GM19452 (cell line): Measurements from ENCODE around the gene GATA2.

ENCODE experiments used
- ATAC-seq: cut with Tn5 transposase; IDR thresholded peaks from one replicate; pipeline ENCODE4 v1.9.1; 2021; ENCODE audit not compliant: unreplicated experiment

Gene GATA2

DNA sequence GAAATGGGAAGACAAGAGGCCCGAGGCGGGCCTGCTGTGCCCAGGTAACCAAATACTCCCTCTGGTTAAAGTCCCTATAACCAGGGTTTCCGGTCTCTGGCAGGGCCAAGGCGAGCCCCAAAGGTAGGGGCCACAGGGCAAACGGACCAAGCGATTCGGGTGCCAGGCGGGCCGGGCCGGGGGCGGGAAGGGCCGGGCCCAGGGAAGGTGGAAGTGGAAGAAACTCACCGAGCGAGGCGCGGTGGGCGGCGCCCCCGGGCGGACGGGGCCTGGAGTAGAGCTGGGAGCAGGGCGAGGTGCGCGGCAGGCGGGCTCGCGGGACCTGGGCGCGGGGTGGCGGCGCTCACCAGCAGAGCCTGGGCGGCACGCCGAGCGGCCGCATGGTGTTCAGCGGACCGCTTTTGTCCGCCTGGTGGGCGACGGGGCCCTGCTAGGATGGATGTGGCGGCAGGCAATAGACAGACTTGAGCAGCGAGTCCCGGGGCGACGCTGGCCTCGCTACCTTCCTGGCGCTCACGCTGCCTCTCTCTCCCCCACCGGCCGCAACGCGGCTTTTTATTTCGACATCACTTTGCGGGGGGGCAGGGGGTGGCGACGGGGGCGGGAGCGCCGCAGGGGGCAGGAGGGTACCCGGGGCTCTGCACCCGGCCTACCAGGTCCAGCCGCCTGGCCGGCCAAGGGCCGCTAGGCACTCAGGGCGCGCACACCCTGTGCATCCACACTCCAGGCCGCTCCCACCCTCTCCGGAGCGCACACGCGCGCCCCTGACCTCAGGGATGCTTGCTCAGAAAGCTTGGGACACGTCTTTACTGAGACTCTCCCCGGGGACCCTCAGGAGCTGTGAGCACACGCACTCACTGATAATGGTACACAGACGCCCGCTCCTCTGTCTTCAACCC lies at the start of gene GATA2:
Gene GATA2, minus strand, starts transcription at position 531 of the 899 bp plus-strand sequence. CDS start 6,170 bp downstream, outside the sequence.
- ATAC-seq, result no peak

DNA sequence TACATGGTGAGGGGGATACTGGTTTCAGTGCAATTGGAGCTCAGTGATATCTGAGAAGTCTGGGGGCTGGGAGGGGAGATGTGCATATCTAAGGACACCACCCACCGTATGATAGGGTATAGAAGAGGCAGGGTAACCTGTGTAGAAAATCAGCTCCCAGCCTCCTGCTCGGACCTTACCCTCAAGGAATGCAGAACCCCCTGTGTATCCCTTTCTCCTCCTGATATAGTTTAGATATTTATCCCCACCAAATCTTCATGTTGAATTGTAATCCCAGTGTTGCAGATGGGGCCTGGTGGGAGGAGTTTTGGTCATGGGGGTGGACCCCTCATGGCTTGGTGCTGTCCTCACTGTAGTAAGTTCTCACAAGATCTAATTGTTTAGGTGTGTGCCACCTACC lies 48.2 kb upstream of the GATA2 start:
- no peak for ATAC-seq

DNA sequence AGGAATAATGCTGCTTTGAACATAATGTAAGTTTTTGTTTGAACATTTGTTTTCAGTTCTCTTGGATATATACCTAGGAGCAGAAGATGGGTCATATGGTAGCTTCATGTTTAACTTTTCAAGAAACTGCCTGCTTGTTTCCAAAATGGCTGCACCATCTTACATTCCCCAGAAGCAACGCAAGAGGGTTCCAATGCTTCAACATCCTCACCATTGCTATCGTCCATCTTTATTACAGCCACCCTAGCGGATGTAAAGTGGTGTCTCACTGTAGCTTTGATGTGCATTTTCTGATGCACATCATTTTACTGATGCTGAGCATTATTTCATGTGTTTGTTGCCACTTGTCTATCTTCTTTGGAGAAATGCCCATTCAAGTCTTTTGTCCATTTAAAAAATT lies 46.4 kb upstream of the GATA2 start:
- ATAC-seq, result no peak

DNA sequence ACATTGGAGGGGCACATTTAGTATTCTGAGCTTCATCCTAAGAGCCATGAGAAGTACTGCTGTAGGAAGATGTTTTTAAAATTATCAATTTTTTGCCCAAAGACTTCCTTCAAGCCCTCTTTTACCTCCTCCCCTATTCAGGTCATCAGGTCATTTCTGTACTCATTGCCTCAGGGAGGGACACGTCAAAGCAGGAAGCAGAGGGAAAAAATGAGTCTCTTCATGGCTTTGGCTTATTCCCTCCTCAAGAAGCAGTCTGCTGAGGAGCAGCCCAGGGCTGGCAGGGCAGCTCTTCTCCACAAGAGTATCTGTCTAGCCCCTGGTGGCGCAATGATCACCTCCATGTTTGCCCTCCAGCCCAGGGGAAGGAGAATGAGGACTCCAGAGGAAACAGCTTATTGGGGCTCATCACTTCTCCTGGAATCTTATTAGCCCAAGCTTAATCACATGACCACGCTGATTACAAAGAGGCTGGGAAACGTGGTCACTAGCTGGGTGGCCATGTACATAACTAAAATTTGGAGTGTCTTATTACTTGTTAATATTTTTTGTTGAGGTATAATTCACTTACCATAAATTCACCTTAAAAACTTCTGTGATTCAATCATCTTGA lies 44.2 kb upstream of the GATA2 start:
- ATAC-seq, result no peak

DNA sequence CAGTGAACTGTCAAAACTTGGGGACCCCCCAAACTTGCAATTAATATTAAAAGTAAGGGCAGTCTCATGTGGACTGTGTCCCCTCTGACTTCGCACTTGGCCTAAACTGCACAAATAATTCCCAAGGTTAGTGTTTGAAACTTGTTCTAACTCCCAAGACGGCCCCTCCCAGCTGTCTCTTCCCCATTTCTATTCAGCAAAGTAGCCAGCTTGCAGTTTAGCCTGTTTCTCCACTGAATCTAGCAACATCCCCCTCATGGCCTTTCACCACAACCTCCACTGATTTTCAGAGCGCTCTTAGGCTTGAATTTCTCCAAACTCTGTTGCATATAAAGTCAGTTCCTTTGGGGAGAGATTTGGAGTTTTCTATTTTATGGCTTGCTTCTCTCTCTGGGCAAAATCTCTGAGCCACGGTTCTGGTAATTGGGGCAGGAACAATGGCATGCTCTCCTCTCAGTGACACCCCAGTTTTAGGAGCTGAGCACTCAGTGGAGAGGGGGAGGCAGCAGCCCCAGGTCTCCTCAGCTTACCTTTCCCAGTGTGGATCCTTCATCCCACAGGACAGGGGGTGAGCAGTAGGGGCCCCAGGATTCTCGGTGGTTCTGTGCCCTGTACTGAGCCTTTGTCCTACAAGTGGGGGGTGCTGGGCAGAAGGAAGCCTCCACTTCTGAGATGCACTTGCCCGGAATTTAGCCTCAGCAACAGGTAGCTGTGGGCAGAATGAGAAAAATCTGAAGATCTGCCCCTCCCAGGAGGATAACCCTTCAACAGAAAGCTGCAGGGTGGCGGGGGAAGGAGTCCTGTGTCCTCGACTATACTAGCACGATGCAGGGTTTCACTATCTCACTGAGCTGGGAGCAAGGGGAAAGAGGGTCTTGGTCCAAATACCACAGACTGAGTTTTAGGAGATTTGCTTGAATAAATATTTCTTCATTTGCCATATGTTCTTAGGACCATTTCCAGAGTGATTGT lies 39.3 kb upstream of the GATA2 start:
- no peak for ATAC-seq

DNA sequence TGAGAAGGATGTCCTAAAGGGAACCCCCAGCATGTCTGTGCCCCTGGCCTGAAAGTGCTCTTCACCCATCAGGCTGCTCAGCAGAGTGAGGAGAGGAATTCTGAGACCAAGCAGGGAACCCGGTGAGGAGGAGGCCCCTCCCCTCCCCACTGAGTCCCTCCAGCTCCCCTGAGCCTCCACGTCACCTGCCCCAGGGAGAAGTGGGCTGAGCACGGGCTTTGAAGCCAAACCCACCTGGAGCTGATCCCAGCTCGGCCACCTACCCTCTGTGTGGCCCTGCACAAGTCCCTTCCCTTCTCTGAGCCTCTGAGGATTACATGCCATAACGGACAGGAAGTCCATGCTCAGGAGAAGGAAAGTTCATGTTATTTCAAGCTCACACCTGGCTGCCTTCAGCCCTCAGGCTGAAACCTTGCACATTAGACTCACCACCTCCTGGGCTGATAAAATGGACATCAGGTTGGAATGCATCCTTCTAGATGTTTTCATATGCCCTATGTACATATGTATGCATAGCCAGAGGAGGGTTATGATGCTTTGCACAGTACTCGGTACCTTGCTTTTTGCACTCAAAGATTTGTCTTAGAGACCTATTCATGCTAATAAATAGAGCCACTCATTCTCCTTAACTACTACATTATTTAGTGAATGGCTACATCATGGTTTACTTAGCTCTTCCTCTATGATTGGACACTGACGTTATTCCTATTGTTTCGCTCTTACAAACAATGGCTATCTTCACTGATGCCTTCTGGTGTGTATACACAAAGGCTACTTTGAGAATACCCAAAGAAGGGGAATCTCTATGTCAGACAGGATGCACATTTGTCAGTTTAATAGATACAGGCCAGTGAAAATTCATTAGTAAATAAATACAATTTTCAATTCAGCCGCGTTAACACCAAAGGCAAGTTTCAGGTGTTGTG lies 31.6 kb upstream of the GATA2 start:
- ATAC-seq, result no peak

DNA sequence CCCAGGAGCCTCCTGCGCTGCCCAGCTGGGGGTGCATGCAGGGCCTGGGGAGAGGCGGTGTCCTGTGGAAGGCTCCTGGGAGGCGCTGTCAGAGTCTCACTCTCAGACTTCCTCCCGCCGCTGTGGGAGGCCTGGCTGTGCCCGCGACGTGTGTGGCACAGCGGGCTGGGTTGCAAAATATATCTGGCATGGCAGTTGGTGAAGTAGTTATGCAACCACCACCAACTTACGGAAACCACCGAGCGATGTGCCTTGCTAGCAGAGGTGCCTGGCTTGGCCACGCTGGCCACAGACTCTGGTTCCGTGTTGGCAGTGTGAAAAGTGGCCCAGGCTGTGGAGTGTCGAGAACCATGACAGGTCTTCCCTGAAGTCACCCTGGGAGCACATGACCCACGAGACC lies 30.6 kb upstream of the GATA2 start:
- no peak for ATAC-seq

DNA sequence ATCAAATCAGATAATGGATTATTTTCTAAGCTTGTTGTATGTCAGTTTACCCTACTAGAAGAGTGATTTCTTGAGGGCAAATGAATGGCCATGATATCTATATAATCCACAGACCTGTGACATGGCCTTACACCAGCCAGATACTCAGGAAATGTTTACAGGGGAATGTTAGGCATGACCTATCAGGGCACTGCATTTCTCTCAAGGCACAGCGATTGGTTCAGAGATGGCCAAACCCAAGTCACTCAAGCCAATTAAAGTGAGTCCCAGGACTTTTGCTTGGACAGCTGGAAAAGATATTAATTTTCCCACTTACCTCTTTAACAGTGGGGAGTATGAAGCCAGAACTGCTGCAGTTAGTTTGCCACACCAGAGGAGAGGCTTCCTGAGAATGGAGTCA lies 28.7 kb upstream of the GATA2 start:
- no peak for ATAC-seq

DNA sequence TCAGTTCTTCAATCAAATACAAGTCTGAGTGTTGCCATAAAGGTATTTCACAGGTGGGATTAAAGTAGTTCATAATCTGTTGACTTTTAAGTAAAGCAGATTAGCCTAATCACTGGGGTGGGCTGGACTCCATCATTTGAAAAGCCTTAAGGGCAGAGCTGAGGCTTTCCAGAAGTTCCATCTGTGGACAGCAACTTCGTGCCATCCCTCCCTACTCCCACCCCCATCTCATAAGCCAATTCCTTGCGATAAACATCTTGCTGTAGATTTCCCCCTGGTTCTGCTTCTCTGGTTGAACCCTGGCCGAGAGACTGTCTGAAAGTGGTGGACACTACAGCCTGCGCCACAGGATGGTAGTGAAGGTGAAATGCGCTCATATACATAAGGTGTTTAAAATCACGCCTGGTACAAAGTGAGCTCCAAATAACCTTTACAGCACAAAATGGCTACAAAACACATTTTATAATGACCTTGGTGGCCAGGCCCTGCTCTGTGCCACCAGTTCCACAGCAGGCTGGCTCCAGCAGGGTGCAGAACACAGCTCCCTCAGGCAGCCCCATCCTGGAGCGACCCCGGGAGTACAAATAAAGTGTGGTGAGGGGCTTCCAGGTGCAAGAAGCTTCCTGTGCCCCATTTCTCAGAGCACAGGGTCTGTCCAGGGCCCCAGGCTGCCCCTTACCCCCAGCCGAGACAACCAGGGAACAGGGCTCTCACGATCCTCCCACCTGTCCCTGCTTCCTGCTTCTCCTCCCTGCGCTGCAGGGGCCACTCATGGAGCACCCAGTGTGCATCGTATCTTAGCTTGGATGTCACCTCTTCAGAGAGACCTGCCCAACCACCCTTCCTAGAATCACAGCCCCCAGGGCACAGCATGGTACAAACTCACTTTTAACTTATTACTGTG lies 25.8 kb upstream of the GATA2 start:
- no peak for ATAC-seq

DNA sequence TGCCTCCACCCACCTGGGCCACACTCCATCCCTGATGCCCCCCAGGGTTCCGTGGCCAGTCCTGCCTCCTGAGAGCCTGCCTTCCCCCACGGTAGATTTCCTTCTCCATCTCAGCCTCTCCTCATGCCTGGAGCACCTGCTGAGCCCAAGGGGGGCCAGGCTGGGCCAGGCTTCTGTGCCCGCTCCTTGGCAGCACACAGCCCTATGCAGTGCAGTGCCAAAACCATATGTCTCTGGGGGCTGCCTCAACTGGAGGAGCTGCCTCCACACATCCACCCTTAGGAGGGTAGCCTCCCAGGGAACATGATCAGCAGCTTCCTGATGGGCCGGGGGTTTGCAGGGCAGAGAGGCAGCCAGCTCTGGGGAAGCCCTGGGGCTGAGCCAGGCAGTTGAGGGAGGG lies 24.6 kb upstream of the GATA2 start:
- ATAC-seq, result no peak

DNA sequence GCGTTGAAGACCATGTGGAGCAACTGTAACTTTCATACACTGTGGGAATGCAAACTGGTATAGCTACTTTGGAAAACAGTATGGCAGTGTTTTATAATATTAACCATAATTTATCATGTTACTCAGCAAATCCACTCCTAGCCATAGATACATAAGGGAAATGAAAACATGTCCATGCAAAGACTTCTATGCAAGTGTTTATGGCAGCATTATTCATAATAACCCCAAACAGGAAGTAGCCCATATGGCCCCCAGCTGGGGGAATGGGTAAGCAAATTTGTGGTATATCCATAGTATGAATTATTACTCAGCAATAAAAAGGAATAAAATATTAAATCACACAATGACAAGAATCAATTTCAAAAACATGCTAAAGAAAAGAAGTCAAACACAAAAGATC lies 23.0 kb upstream of the GATA2 start:
- ATAC-seq, result no peak

DNA sequence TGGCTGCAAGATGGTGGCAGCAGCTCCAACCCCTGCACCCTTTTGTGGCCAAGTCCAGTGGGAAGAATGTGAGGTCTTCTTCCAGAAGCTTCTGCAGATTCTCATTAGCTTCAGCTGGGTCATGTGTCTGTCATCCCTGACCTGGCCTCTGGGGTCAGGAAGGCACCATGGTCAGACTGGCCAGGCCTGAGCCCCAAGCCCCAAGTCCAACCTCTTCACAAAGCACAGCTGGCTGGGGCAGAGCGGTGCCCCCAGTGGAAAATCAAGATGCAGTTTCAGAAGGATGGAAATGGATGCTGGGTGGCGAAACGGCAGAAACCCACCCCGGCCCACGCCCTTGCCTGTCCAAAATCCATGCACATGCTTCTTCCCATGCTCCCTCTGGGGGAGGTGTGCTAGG lies 15.9 kb upstream of the GATA2 start:
- ATAC-seq, result no peak

DNA sequence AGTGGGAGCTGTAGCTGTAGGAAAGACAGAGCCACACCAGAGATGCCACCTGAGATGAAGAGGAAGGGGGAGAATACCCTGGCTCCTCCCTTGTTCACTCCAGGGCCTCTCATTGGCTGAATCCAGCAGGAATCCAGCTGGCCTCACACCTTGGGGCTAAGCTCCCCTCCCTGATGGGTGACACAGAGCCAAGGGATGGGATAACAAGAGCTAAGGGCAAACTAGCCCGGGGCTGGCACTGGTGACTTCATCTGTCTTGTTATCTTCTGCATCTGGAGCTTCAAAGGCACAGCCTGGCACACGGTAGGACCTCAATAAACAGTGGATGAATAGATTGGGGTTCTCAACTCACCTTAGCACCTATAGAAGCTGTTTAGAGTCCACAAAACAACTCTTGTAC lies 13.8 kb upstream of the GATA2 start:
- no peak for ATAC-seq

DNA sequence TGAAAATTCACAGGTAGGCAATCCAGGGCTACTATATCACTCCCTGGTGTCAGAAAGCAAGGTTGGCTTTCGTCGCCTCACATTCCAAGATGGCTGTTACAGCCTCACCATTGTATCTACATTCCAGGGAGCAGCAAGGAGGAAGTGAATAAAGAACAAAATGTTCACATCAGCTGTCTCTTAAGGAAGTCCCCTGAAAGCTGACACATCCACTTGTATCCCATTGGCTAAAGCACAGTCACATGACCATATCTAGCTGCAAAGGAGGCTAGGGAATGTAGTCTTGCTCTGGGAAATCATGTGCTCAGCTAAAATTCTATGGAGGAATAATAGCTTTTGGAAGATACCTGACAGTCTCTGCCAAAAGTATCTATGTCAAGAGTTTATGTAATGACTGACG lies 12.8 kb upstream of the GATA2 start:
- no peak for ATAC-seq

DNA sequence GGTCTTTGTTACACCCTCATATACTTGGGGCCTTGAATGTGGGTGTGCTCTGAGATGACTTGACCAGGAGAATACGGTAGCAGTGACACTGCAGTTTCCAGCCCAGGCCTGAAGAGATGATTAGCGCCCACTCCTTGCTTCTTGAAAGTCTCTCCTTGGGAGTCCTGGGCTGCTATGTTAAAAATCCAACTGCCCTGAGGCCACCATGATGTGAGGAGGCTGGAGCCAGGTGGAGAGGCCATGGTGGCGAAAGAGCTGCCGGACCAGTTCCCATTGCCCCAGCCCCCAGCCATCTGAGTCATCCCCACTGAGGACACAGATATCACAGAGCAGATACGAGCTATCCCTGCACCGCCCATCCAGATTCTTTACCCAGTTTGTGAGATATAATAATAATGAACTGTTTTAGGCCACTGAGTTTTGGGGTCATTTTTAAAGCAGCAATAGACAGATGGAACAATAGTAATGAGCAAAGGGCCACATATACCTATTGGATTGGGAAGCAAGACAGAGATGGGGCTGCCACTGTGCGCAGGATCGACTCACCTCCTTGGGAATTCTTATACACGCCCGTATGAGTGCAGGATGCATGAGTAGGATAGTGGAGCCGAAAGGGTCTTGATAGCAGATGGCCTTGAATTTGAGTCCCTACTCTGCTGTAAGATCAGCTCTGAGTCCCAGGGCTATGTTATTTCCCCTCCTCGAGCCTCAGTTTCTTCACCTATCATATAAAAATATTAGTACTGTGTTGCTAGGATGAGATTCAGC lies 12.1 kb upstream of the GATA2 start:
- ATAC-seq, result no peak

DNA sequence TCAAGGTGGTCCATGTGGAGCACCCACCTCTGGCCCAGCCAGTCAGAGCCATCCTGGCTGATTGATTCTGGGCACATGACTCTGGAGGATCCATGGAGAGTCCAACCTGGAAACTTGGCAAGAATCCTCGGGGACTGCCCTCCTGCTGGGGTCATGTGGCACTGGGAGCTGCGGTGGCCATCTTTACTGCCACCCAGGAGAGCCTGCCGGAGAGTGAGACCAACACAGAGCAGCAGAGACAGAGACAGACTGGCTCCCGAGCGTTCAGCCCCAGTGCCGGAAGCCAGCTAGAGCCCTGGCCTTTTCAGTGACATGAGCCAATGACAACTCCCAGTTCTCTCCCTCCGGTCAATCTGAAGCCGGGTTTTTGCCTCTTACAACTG lies 11.5 kb upstream of the GATA2 start:
- ATAC-seq, result no peak

DNA sequence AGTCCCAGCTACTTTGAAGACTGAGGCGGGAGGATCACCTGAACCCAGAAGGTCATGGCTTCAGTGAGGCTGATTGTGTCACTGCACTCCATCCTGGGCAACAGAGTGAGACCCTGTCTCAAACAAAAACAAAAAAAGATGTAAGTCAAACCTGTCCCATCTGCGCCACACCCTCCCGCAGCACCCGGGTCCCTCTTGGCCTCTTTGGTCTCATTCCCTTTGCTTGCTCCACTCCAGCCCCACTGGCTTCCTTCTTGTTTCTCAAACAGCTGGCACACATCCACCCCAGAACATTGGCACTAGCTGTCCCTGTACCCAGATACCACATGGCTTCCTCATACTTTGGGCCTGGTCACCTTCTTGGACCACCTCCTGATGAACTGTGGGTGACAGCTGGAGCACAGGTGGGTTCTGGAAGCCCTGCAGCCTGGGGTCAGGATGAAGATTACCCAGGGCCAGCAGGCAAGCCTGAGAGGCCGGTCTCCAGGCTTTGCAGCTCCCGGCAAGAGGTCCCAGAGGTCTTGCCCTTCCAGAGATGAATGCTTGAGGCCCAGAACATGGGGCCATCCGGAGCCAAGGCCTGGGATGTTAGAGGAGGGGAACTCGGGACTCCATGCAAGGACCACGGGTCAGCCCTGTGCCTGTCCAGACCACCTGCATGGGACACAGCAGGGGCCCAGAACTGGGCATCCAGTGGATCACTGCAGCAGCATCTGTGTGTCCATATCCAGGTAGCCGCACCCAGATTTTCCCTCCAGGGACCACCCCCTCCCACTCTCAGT lies 10.9 kb upstream of the GATA2 start:
- ATAC-seq, result no peak

DNA sequence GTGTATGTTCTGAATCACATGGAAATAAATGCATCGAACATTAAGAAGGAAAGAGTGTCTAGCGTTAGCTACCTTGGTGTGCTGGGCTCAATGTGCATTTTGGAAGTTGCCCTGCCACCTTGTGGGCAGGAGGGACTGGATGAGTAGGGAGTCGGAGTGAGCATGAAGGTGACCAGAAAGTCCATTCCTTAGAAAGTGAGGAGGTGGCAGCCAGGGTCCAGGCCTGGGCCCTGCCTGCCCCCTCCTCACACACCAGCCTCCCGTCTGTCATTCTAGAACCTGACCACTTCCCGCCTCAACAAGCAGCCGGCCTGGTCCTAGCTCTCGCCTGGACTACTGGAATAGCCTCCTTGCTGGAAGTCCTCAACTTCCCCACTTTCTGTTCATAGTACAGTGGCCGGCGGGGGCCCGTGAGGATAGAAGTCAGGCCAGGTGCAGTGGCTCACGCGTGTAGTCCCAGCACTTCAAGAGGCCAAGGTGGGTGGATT lies 10.2 kb upstream of the GATA2 start:
- ATAC-seq, result no peak
